Ureter (tissue), 1 donor: Measurements from ENCODE around the gene KIRREL3. TPM values are rescaled to one million over a fixed set of nuclear protein-coding genes. Genes with fewer than 3 reads are reported as not detected.

ENCODE experiments used
- DNase-seq: peaks from one replicate; pipeline ENCODE4 v3.0.0-alpha.2; 2020; ENCODE audit warnings: low spot score
- total RNA-seq: library from RNA; stranded (reverse); gene quantifications from one replicate; pipeline ENCODE4 v1.2.4, GENCODE V29; 2023
- donor health status: DM: yes; HTN: yes; CAD: no.

KIRREL3 gene
- total RNA-seq, 1 donor from 2014 or later: not detected

DNA sequence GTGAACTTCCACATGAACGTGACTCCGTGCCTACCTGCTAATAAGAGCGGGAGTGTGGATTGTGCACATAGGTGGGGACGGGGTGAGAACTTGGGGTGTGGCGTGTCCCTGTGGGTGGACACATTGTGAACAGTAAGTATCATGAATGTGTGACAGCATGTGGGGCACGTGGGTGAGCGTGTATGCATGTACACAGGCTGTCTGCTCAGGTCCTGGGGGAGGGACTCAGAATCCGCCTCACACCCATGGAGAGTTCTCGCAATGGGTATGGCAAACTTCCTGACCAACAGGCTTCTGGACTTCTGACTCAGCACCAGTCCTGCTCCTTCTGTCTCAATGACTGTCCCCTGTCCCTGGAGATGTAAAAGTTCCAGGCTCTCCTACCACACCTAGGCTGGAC is 422.1 kb downstream of the KIRREL3 start:
- no peak for DNase-seq

DNA sequence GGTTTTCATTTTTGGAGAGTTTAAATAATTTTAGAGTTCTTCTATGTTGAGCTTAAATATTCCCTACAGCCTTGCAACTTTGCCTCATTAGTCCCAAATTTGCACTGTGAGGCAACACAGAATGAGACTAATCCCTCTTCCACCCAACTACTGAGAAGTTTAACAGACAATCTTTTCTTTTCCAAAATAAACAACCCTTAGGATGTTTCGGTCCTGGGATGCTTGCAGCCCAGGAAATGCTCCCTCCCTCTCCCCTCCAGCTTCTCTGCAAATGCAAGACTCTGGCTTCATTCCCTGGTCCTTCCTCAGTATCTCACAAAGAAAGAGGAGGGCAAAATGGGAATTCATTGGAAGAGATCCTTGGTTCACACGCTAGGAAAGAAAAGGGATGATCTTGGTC is 422.5 kb downstream of the KIRREL3 start:
- no peak for DNase-seq

DNA sequence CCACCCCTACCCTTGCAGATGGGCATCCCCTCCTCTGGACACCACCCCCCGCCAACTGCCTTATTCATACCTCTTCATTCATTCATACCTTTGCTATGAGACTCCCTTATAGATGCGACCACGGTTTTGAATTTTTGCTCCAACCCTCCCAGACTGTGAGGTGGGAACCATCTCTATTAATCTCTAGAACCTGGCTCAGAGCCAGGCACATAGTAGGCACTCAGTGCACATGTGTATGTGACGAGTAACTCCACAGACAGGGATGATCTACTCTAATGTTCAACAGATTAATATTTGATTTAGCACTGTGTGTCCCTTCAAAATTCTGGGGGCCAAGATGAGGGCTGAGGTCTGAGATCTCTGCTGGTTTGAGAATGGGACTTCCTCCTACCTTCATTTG is 424.7 kb downstream of the KIRREL3 start:
- DNase-seq: no peak

DNA sequence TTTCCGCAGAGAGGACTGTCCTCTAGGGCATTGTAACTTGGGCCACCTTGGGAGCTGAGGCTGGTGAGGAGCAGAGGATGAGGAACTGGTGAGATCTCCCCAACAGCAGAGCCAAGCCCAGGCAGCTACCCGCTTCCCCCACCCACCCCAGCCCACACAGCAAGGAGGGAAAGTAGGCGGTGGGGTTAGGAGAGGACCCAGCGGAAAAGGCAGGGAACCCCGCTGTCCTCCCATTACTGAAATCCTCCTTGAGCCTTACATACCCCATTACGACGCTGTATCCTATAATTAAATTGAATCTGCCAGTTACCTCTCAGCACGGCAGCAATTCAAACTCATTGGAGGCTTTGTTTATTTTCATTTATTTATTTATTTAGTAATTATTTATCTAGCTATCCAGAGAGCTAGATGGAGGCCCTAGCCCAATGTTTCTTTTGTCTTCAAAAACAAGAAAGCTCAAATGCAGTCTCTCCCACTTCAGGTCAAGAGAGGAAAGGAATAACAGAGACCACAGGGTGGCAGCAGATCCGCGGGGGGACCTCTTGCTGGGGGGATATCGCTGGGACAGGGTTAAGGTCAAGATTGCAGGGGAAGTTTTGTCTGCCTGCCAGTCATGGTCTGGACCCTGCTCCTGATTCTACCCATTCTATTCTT is 427.1 kb downstream of the KIRREL3 start:
- DNase-seq: no peak

DNA sequence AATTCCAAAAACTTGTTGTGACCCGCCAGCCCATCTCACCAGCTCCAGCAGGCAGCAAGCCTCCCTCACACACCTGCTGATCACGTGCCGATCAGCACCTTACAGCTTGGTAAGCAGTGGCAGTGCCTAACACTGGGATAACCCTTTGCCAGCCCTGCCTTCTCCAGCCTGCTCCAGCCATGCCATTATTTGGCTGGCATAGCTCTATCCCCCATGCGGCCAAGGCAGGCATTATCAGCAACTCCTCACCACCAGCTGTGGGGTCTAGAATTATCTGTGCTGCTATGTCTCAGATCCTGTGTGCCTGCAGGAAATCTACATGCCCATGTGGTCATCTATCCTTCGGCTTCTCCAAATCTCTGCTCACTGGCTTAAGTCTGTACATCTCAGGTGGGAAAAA is 430.1 kb downstream of the KIRREL3 start:
- DNase-seq: no peak

DNA sequence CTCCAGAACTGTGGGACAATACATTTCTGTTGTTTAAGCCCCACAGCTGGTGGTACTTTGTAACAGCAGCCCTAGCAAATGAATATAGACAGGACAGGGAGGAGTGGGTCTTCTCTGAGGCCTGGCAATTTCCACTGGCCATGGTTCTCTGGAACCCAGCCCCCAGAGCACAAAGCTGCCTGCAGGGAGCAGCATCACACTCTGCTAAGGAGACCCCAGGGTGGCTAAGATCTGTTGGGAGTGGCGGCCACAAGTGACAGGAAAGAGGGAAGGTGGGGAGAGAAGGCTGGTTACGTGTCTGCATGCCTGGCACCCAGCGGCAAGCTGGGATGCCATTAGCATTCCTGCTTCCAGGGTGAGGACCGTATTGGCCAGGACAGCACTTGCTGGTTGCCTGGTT is 433.2 kb downstream of the KIRREL3 start:
- no peak for DNase-seq

DNA sequence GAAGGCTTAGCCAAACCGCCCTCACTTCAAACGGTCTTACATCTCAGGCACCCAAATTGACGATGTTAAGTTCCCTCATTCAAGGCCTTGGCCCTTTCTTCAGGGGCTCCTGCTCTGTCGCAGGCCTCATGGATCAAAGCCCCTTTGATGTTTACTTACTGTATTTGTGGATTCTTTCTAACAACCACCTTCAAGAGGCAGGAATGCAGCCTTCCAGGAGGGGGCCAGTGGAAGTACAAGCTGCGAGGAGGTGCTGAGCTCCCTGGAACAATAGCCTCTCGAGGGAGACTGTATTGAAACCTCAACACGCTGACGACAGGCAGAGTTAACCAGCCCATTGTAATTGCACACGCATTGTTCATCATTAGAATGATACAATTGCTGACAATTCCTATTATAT is 436.0 kb downstream of the KIRREL3 start:
- no peak for DNase-seq

DNA sequence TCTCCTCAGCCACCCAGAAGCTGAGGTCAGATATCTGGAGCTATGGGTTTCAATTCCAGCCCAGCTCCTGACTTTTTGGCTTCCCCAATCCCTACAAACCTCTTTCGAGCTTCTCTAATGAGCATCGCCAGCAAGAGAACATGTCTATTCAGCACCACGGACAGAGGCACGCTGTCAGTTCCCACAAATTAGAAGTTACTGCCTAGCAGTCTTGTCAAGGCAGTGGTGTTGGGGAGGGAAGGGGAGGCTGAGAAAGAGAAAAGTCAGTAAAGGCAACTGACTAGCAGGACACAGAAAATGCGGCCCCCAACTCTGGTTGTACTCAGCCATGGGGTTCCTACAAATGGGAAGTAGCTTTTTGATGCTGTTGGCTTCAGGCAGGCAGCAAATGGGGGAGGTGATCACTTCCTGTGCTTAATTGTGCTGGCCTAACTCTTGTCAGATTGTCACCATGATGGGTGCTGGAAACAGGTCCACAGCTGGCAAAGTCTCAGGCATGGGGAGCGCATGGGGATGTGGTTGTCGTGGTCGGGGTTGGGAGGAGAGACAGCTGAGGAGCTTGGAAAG is 439.2 kb downstream of the KIRREL3 start:
- DNase-seq: peak; percentile 47

DNA sequence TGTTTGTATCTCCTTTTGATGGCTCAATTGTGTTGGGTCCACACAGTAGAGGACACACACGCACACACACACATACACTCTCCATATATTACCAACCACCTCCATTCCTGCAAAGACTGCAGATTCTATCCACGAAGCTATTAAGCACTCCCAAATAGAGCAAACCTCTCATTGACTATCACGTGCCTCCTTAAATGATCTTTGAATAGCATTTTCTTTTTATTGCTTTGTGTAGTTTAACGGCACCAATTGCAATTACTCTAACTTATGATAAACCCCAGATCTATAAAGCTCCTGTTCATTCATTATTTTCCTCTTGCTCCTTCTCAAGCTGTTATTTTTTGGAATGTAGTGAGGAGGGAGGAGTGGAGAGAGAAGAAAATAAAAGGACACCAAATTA is 440.3 kb downstream of the KIRREL3 start:
- DNase-seq: no peak

DNA sequence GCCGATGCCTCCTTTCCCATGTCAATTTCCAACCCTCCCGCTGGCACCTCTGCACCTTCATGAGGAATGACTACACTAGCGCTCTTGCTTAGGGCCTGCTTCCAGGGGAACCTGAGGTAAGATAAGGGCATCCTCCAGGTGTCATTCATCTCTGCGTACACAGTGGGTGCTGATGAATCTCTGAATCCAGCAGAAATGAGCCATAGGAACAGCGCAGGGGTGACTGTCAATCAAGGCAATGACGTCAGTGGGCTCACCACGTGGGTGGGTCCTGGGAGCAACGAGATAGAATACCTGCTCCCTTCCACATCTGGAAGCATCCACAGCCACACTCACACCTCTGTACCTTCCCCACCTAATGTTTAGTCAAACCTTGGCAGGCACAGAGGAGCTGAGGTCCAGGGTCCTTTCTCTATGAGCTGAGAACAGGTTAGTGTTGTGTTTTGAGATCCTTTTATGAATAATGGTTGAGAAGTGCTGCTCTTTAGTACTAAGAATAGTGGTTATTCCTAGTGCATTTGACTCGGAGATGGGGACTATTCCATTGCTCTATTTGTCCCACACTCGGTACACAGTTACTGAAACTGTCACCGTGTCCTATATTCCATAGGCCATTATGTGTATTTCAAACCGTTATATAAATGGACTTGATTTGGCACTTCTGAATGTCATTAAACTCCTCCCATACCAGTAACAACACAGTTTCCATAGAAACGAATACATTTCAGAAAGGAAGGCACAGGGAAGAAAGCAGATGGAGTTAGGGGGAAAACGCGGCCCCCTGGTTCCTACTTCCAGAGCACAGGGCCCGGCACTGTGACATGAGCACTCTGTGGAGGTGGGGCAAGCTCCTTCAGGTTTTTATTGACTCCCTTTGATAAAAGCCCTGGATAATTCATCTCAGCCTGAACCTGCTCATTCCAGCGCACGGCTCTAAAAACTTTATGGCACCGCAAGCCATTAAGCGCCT is 451.7 kb downstream of the KIRREL3 start:
- no peak for DNase-seq

DNA sequence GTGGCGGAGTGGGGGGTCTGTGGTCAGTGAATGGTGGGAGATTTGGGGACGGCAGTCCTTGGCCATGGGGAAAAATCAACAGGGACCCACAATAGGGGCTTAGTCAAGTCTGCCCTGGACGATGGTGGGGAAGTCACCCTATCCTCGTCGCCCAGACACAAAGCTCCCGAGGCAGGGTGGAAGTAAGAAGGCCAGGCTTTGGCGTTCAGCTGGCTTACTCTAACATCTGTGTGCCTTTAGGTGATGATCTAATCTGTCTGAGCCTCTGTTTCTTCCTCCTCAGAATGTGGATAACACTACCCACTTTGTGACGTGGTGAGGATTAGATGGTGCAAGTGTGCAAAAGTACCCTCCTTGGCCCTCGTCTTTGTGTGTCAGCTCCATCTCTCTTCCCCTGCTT is 452.9 kb downstream of the KIRREL3 start:
- DNase-seq: no peak

DNA sequence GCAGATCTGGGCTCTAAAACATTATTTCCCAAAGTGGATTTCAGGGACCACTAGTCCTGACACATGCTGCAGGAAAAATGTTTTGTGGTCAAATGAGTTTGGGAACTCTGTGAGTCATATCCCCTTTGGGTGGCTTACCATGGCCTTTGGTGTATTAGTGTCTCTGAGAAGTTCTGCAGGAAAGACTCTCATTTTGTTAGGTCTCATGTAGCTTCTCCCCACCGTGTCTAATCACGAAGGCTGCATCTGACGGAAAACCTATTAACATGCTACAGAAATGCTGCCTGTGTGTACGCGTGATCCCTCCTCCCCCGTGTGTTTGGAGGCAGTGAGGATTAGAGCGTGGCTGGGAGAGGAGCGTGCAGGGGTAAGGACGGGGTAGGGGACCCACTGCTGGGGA is 453.4 kb downstream of the KIRREL3 start:
- DNase-seq: no peak

DNA sequence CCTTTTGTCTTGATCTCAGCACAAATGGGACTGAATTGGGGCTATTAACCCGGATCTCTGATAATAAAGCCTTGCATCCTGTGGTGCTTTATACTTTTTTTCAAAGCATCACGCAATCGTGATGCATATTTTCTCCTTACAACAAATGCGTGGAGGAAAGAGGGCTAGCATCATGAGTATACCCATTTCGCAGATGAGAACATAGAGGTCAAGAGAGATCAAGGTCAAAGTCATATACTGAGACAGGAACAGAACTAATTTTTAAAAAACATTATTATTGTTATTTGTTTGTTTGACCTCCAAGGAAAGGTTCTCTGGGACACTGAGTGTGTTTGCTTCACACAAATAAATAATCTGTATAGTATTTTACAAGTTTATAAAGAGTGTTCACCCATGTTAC is 453.9 kb downstream of the KIRREL3 start:
- DNase-seq: no peak

DNA sequence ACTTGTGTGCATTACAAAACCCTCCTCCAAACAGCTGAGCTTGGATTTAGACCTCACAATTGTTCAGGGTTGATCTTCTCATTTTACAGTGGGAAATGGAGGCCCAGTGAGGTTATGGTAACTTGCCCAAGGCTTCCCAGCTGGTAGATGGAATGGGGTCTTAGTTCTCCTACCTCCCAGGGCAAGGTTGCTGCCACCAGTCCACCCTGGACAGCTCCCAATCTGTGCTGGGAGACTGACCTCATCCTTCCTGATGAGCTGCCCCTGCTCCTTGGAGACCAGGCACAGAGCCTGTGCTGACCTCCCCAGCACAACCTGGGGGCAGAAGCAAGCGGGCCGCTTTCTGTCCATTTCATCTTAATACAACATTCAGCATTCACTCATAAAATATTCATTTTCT is 454.4 kb downstream of the KIRREL3 start:
- no peak for DNase-seq

DNA sequence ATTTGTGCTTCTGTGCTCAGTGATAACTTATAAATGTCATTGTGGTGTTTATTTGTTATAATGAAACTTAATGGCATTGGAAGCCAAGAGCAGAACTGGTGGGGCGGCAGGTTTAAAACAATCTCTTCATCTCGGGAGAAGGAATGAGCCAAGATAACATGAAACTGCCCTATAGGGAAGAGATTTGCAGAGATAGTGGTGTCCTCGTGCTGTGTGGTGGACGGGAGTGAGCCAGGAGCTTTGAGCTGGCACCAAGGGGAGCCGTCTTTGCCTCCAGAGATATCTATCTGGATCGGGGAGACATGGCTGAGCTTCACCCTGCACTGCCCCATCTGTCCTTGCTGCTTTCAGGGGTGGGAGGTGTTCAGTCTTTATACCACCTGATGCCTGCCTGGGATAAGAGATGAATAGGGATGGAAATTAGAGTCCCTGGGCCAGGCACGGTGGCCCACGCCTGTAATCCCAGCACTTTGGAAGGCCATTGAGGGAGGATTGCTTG is 455.5 kb downstream of the KIRREL3 start:
- no peak for DNase-seq

DNA sequence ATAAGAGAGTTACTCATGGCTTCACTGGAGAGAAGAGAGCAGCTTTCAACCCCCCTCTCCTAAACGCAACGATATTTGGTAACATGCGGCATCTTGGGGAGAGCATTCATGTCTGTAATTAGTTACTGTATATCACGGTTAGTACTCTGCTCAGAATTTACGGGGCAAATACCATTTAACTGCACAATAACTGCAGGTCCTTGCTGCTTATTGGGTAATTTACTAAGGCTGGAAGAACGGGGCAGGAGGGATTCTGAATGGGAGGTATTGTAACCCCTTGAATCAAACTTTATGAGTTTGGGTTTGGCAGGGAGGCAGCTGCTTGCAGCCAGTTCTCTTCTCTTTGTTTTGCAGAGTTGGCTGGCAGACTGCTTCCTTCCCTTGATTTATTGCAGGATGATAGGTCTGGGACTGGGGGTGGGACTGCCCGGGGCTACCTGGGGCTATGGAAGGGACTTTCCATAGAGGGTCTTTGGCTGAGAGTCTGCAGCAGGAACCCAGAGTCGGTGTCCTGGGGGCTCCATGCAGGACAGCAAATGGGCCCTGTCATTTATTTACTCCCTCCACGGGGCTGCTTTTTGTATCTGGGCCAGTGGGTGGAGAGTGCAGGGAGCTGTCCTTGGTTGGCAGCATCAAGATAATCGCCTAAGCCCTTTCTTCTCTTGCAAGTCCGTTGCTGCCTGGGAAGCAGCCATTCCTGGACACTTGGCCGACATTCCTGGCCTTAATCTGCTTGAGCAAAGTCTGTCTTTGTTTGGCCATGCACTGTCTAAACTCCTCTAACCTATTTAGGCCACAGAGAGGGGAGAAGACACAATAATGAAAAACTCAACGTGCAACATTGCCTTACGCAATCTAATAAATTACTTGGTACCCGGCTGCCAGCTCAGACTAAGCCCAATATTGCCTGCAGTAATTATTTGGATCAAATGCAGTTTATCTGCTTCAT is 456.2 kb downstream of the KIRREL3 start:
- peak; percentile 63 for DNase-seq

DNA sequence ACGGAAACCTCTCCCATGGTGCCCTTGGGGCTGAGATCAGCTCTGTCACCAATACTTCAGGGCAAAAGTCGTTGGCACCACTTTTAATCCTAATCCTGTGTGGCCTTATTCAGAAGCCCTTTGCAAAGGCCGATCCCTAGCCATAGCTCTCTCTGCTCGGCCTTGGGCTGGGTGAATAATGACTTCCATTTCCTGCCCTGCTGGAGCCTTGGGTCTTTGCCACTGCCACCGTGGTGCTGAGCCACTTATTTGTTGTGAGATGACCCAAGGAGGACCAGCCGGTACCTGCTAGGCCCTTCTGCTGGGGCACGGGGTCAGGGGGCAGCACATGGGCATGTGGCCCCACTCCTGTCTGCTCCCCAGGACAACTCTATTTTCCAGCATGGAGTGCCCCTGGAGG is 456.9 kb downstream of the KIRREL3 start:
- DNase-seq: no peak

DNA sequence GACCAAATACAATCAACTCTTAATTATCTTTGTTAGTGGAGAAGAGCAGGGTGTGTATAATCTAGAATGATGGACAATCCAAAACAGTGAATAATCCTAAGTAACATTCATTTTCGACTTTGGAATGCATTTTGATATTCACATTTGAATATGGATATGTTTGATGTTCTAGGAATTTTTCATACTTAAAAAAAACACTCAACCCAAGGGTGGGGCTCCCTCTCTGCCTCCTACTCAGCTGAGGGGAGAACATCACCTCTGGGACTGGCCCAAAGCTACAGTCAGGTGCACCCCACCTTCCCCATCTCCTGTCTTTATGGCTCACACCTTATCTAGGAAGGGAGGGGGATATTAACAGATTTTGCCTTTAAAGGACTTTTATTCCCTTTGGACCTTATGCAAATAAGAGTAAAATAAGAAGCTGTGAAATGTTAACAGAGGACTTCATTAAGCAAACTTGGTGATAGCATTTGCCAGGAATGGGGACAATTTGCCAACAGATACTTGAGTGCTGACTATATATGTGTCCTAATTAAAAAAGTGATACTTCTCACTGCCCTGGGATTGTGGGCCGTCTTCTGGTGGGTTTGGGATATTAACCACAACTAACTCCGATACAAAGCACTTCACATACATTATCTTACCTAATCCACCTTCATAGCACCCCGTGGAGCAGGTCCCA is 458.1 kb downstream of the KIRREL3 start:
- no peak for DNase-seq

DNA sequence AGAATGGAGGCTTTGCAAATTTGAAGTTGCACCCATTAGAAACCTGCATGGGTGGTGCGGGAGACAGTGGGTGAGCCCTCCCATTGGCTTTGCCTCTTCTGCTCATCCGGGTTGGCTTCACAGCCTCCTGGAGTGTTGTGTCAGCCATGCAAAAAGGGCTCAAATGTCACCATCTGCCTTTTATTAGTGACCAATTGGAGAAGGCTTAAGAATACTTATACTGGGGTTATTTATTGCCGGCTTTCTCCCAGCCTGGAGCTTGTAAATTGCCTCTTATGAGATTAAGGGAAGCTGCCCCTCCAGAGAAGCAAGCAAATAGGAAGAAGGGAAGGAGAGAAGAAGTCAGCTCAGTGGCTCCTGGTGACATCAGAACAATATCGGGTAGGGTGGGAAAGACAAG is 462.5 kb downstream of the KIRREL3 start:
- DNase-seq: no peak

DNA sequence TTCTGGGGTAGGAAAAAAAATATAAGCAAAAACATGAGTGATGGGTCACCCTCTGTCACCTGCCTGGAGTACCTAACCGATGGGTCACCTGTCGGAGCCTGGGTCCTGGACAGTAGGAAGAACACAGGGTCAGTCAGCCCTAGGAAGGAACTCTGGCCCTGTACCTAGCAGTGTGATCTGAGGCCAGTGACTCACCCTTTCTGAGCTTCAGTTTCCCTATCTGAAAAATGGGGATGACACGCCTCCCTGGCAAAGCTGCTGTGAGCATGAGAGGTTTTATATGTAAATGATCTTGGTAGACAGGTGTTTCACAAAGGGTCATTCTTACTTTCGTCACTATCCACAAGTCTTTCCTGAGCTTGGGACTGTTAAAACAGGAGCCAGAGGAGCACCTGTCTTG is 463.1 kb downstream of the KIRREL3 start:
- no peak for DNase-seq
